DOHH2 (cell line): ENCODE results near the gene LTBR.
A peak's percentile ranks its signal among the peaks of the same experiment; 100 is the strongest.
"Not testable (repeated sequence)": the region's sequence is repeated elsewhere in the genome, so short reads cannot be mapped to it uniquely, and the experiment has no call there.

ENCODE experiments used
- H3F3A ChIP-seq: fragments of 200-600 bp; sonication (generic), shearing (Covaris generic); 2 replicates; pipeline ENCODE4 v1.6.0; 2016; ENCODE audit warnings: antibody characterized with exemption, mild to moderate bottlenecking; ENCODE audit not compliant: control insufficient read depth, insufficient read depth
- H3K27ac ChIP-seq: fragments of 200-600 bp; sonication (generic); 2 replicates; pipeline ENCODE4 v1.5.1; 2014; ENCODE audit warnings: low read depth, mild to moderate bottlenecking, low read length, moderate library complexity
- H3K27me3 ChIP-seq: fragments of 200-600 bp; sonication (generic); 2 replicates; pipeline ENCODE4 v1.6.1; 2014; ENCODE audit warnings: mild to moderate bottlenecking, low read length, mixed read lengths; ENCODE audit not compliant: control insufficient read depth
- H3K36me3 ChIP-seq: fragments of 200-600 bp; sonication (generic); 2 replicates; pipeline ENCODE4 v1.6.1; 2014; ENCODE audit warnings: mild to moderate bottlenecking, low read length, moderate library complexity, mixed read lengths; ENCODE audit not compliant: control insufficient read depth
- H3K4me1 ChIP-seq: fragments of 200-600 bp; sonication (generic); 2 replicates; pipeline ENCODE4 v1.6.1; 2014; ENCODE audit warnings: mild to moderate bottlenecking, low read length, mixed read lengths; ENCODE audit not compliant: control insufficient read depth
- H3K4me2 ChIP-seq: fragments of 200-600 bp; sonication (generic); 2 replicates; pipeline ENCODE4 v1.6.0; 2014; ENCODE audit warnings: mild to moderate bottlenecking, low read length, moderate library complexity
- H3K4me3 ChIP-seq: fragments of 200-600 bp; sonication (generic); 2 replicates; pipeline ENCODE4 v1.5.1; 2014; ENCODE audit warnings: mild to moderate bottlenecking, low read length, mixed read lengths
- H3K79me2 ChIP-seq: fragments of 200-600 bp; sonication (generic); 2 replicates; pipeline ENCODE4 v1.6.1; 2014; ENCODE audit warnings: mild to moderate bottlenecking, low read length, mixed read lengths; ENCODE audit not compliant: control insufficient read depth
- H3K9me2 ChIP-seq: fragments of 200-600 bp; sonication (generic); replicated peaks from 2 replicates; pipeline ENCODE4 v1.6.1; 2014; ENCODE audit warnings: mild to moderate bottlenecking, low read length, mixed read lengths; ENCODE audit not compliant: control insufficient read depth
- H3K9me3 ChIP-seq: fragments of 200-600 bp; sonication (generic); 2 replicates; pipeline ENCODE4 v1.6.1; 2014; ENCODE audit warnings: antibody characterized with exemption, low read length, mixed read lengths; ENCODE audit not compliant: control insufficient read depth, insufficient read depth
- H4K20me1 ChIP-seq: fragments of 200-600 bp; sonication (generic); 2 replicates; pipeline ENCODE4 v1.6.0; 2014; ENCODE audit warnings: low read depth, mild to moderate bottlenecking, antibody characterized with exemption, low read length, moderate library complexity; ENCODE audit not compliant: control insufficient read depth, insufficient read depth
- EZH2phosphoT487 ChIP-seq: fragments of 200-600 bp; sonication (generic); IDR thresholded peaks from 2 replicates; pipeline ENCODE4 v1.6.1; 2017; ENCODE audit warnings: borderline replicate concordance, mild to moderate bottlenecking, antibody characterized with exemption, low read length, moderate library complexity, mixed read lengths
- TF ChIP-seq, protein P1 (sequence below): fragments of 200-600 bp; sonication (generic); IDR thresholded peaks from one replicate; pipeline ENCODE4 v1.5.1; 2014; ENCODE audit warnings: antibody characterized with exemption, mild to moderate bottlenecking, low read depth, low read length; ENCODE audit not compliant: poor library complexity, severe bottlenecking

The LTBR gene

DNA sequence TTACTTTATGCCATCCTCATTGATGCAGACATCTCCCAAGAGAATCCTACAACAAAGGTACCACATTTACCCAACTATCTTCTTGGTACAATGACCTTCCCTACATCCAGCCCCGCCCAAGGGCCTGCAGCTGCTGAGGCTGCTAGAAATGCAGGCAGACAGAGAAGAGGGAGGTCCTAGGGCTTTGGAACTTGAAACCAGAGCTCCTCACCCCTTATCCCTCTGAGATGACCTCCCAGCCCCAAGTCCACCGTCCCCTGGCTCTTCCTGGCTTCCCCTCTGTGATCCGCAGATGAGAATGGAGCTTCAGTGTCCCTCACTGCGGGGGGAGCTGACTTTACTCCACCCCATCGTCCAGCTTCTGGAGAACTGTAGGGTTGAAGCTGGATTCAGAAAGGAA, 40.4 kb upstream of the LTBR start:
- Histone ChIP-seq H4K20me1 (no peaks in the 10 kb centered on the region), H3K27me3 (peaks cover 9% of the 10 kb centered on the region; the same call in 1 of the 2 replicates), H3K9me2 (no peaks in the 10 kb centered on the region), H3F3A (peaks cover 12% of the 10 kb centered on the region), H3K27ac (no peak overlapping the region), H3K4me3 (no peak overlapping the region), H3K79me2 (peaks cover 38% of the 10 kb centered on the region), H3K9me3 (no peaks in the 10 kb centered on the region), H3K4me1 (peaks cover 57% of the 10 kb centered on the region), H3K36me3 (peaks cover 27% of the 10 kb centered on the region), H3K4me2 (no peak overlapping the region)
- TF ChIP-seq, protein P1, sequence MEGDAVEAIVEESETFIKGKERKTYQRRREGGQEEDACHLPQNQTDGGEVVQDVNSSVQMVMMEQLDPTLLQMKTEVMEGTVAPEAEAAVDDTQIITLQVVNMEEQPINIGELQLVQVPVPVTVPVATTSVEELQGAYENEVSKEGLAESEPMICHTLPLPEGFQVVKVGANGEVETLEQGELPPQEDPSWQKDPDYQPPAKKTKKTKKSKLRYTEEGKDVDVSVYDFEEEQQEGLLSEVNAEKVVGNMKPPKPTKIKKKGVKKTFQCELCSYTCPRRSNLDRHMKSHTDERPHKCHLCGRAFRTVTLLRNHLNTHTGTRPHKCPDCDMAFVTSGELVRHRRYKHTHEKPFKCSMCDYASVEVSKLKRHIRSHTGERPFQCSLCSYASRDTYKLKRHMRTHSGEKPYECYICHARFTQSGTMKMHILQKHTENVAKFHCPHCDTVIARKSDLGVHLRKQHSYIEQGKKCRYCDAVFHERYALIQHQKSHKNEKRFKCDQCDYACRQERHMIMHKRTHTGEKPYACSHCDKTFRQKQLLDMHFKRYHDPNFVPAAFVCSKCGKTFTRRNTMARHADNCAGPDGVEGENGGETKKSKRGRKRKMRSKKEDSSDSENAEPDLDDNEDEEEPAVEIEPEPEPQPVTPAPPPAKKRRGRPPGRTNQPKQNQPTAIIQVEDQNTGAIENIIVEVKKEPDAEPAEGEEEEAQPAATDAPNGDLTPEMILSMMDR: no peak

DNA sequence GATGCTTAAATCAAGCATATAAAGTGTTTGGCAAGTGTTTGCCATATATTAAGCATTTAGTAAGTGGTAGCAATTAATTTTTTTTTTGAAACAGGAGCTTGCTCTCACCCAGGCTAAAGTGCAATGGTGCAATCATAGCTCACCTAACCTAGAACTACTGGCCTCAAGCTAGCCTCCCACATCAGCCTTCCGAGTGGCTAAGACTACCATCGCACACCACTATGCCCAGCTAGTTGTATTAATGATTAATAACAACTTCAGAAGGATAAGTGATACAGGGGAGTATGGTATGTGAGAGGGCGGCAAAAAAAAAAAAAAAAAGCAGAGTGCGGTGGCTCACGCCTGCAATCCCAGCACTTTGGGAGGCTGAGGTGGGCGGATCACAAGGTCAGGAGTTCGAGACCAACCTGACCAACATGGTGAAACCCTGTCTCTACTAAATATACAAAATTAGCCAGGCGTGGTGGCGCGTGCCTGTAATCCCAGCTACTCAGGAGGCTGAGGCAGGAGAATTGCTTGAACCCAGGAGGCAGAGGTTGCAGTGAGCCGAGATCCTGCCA, 39.8 kb upstream of the LTBR start:
- peaks cover 51% of the 10 kb centered on the region for H3K4me1 ChIP-seq
- not testable (repeated sequence) for H3K4me2 ChIP-seq

DNA sequence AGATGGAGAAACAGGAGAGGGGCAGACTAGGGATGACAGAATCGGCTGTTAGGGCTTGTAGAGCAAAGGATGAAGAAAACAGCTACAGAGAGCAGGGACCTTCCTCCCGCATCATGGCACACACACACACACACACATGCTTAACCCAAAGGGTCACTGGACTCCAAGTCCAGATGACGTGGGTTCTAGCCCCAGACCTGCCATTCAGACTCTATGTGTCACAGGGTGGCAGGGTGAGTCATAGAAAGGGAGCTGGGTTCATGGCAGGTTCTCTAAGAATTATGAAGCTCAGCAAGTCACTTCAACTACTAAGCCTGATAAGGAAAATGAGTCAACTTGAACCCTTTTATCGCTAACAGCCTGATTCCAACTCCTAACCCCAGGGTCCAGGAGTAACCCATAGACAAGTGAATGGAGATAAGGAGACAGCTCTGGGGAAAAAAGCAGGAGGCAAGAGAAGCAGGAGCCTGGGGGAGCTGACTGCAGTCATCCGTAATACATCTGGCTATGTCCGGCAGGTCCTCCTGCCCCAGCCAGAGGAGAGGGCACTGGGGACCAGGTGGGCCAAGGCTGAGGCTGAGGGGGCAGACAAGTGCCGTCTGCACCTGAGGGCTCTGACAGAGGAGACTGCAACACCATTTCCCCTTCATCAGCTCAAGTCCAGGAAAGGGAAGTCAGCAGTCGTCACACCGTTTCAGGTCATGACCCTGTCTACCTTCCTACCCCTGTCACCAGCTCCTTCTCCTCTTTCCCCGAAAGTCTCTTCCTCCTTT, 38.5 kb upstream of the LTBR start:
- H3K36me3 ChIP-seq: peaks cover 12% of the 10 kb centered on the region
- peak overlapping the region; percentile 15; the same call in 1 of the 2 replicates for H3K4me2 ChIP-seq
- no peaks in the 10 kb centered on the region for H3K9me2 ChIP-seq
- peaks cover 9% of the 10 kb centered on the region; the same call in 1 of the 2 replicates for H3K27me3 ChIP-seq
- no peak overlapping the region for H3K4me3 ChIP-seq
- no peaks in the 10 kb centered on the region for H4K20me1 ChIP-seq
- TF ChIP-seq, protein P1: no peak
- no peak for TF ChIP-seq EZH2phosphoT487
- H3K27ac ChIP-seq: no peak overlapping the region
- no peaks in the 10 kb centered on the region for H3K9me3 ChIP-seq
- H3K79me2 ChIP-seq: peaks cover 18% of the 10 kb centered on the region
- no peaks in the 10 kb centered on the region for H3F3A ChIP-seq
- peaks cover 37% of the 10 kb centered on the region for H3K4me1 ChIP-seq

More for the DNA sequence above, 39.8 kb upstream of the LTBR start:
- not testable (repeated sequence) for H3K9me2 ChIP-seq, H3K27ac ChIP-seq, H3K4me3 ChIP-seq, H3K27me3 ChIP-seq, H3K9me3 ChIP-seq, H4K20me1 ChIP-seq, H3F3A ChIP-seq
- Histone ChIP-seq H3K36me3 (peaks cover 22% of the 10 kb centered on the region), H3K79me2 (peaks cover 32% of the 10 kb centered on the region)

DNA sequence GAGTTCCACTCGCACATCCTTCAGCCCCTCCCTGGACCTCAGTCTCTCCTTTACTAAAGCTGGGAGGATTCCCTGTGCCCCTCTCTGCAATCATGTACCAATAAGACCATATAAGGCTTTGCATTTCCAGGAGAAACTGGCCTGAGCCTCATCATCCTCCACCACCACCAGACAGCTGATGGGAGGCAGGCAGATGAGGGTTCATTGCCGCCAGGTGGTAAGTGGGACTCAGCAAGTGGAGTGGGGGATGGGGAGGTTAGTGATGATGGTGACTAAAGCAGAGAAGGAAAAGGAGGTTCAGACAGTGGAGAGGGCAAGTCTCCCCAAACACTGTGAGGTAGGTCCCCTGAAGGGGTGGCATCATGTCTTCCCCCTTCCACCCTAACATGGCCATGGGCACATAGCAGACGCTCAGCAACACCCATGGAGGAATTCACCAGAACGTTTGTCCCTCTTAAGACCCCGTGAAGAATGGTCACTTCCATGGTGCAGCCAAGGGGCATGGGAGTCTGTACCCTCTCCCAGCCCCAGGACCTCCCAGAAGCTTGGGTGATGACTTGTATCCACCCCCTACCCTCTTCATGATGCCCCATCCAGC, 37.6 kb upstream of the LTBR start:
- Histone ChIP-seq H3K4me3 (no peak overlapping the region), H3K79me2 (peaks cover 10% of the 10 kb centered on the region), H3K4me2 (0 out of 2 replicates have a peak overlapping the region, but pooled peaks have one; percentile 15), H3K27ac (no peak overlapping the region), H3K9me3 (no peaks in the 10 kb centered on the region), H3F3A (no peaks in the 10 kb centered on the region), H3K9me2 (no peaks in the 10 kb centered on the region), H3K4me1 (peaks cover 43% of the 10 kb centered on the region), H3K36me3 (peaks cover 5% of the 10 kb centered on the region), H3K27me3 (peaks cover 9% of the 10 kb centered on the region; the same call in 1 of the 2 replicates), H4K20me1 (no peaks in the 10 kb centered on the region)
- no peak for TF ChIP-seq EZH2phosphoT487
- TF ChIP-seq, protein P1: no peak
